GM21576 (cell line): Measurements from ENCODE around the gene TBC1D3K.
"Not testable (repeated sequence)": the region's sequence is repeated elsewhere in the genome, so short reads cannot be mapped to it uniquely, and the experiment has no call there.

Experiments
- ATAC-seq: cut with Tn5 transposase; IDR thresholded peaks from one replicate; pipeline ENCODE4 v1.9.1; 2021; ENCODE audit warnings: mild to moderate bottlenecking, moderate library complexity; ENCODE audit not compliant: unreplicated experiment

The TBC1D3K gene

GRCh38 chr17:37924115-37924514, at the start of gene TBC1D3K:
TBC1D3K (plus strand) TSS chr17:37924415; CDS start chr17:37926000, 1,585 bp downstream.
- ATAC-seq = not testable (repeated sequence)

GRCh38 chr17:37884516-37884915, 39.7 kb upstream of the TBC1D3K start:
- ATAC-seq = no peak

GRCh38 chr17:37885136-37885535, 39.1 kb upstream of the TBC1D3K start:
- no peak for ATAC-seq

GRCh38 chr17:37888881-37889280, 35.3 kb upstream of the TBC1D3K start:
- ATAC-seq = no peak

- ATAC-seq = not testable (repeated sequence)
These were observed 27.3 kb upstream of the TBC1D3K start for GRCh38 chr17:37896961-37897360.
